SK-N-MC (cell line): ENCODE data around the gene NAT9.

ENCODE experiments used
- EZH2 ChIP-seq: fragments of 200-600 bp; sonication (generic); IDR thresholded peaks from one replicate; pipeline ENCODE4 v1.6.1; 2017; ENCODE audit warnings: antibody characterized with exemption
- POLR2AphosphoS5 ChIP-seq: IDR thresholded peaks from 2 replicates; pipeline ENCODE4 v1.6.1; 2012; ENCODE audit warnings: mild to moderate bottlenecking, low read depth, low read length, borderline replicate concordance

DNA sequence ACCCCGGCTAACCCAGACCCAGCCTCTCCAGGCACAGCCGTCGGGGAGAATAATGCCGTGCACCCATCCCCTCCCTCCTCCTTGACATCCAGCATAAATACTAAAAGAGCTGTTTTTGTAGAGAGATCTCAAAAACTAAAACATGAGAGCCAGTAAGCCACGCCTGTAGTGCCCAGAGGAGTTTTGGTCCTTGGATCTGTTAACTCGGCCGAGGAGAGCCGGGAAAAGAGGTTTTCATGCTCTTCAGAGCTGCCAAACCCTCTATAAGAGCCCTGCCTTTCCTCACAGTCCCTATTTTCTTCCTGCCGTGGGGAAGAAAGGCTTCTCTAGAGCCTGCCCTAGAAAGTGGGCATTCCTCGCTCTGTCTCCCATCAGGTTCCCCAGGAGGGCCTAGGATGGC is 30.2 kb upstream of the NAT9 start:
- TF ChIP-seq POLR2AphosphoS5 = no peak
- no peak for TF ChIP-seq EZH2
